Gastroesophageal sphincter (tissue), 4 donors: ENCODE measurements around the gene TNFSF15. TPM values are rescaled to one million over a fixed set of nuclear protein-coding genes. Genes with fewer than 3 reads are reported as not detected.

ENCODE experiments used
- ATAC-seq: fragments of 150-250 bp; one replicate; pipeline ENCODE4 v1.9.1; 2016; ENCODE audit warnings: mild to moderate bottlenecking, moderate library complexity
- H3K27ac ChIP-seq, 4 donors: fragments of 200-600 bp; sonication (generic) in 3 of 4; 1 replicate in 3 of 4; 2 replicates in 1 of 4; pipeline ENCODE4 v1.5.1; 2016 to 2019
- H3K27me3 ChIP-seq: fragments of 200-600 bp; sonication (generic); one replicate; pipeline ENCODE4 v1.5.1; 2019
- H3K36me3 ChIP-seq, 2 donors: fragments of 200-600 bp; sonication (generic); one replicate each; pipeline ENCODE4 v1.5.1; 2019; ENCODE audit warnings: control low read depth in 1 of 2
- H3K4me1 ChIP-seq, 3 donors: fragments of 200-600 bp; sonication (generic); 1 replicate in 2 of 3; 2 replicates in 1 of 3; pipeline ENCODE4 v1.5.1; 2016 to 2019; ENCODE audit warnings: control low read depth in 2 of 3
- H3K4me3 ChIP-seq, 2 donors: fragments of 200-600 bp; sonication (generic); one replicate each; pipeline ENCODE4 v1.5.1; 2019; ENCODE audit warnings: mild to moderate bottlenecking in 1 of 2, moderate library complexity in 1 of 2
- H3K9me3 ChIP-seq, 3 donors: fragments of 200-600 bp; sonication (generic); one replicate each; pipeline ENCODE4 v1.5.1; 2017 to 2019; ENCODE audit warnings: control low read depth in 2 of 3
- EP300 ChIP-seq: sonication (generic); formaldehyde crosslinking; IDR thresholded peaks from one replicate; pipeline ENCODE4 v1.6.1; 2017; ENCODE audit warnings: antibody characterized with exemption, mild to moderate bottlenecking
- POLR2A ChIP-seq, 2 donors: fragments of 450-650 bp; IDR thresholded peaks; one replicate each; pipeline ENCODE4 v1.6.1; 2017; ENCODE audit warnings: antibody characterized with exemption in 2 of 2, mild to moderate bottlenecking in 2 of 2, moderate library complexity in 1 of 2
- POLR2AphosphoS5 ChIP-seq: sonication (generic); formaldehyde crosslinking; IDR thresholded peaks from one replicate; pipeline ENCODE4 v1.6.1; 2017; ENCODE audit warnings: antibody characterized with exemption
- WGBS, 2 donors: methylation state at CpG; one replicate each; pipeline ENCODE4 v1.1.5; 2018; ENCODE audit warnings: low coverage in 1 of 2; 5-methylcytosine and 5-hydroxymethylcytosine counted together
- total RNA-seq, 4 donors: library from RNA; depleted of rRNA; stranded (reverse); fragments of >200 nt; gene quantifications; one replicate each; pipeline ENCODE4 v1.1.0, GENCODE V29; 2016
- TF ChIP-seq, protein P1 (sequence below), 4 experiments: fragments of 200-600 bp in 2 of 4; fragments of 450-650 bp in 2 of 4; sonication (generic) in 1 of 4; IDR thresholded peaks; one replicate each; pipeline ENCODE4 v1.5.1; 2017 to 2019; ENCODE audit warnings: antibody characterized with exemption in 4 of 4, mild to moderate bottlenecking in 2 of 4, moderate library complexity in 2 of 4

TNFSF15 gene
- total RNA-seq, 4 donors from 2014 or later, result 0.13 to 0.27 (median 0.19) TPM

DNA sequence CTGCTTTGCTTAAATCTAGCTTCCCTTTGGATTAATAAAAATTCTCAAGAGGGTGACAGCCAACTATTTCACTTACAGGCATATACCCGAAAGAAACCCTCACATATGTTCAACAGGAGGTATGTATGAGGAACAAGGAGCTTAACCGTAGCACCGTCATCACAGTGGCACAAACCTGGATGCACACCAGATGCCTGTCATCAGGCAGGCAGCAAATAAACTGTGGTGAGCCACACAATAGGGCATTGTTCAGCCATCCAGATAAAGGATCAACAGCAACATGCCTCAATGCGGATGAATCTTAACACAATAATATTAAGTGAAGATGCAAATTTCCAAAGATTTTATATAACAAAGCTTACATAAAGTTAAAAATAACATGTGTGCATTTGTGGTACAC lies 5.5 kb upstream of the TNFSF15 start:
- 88 to 93% methylated on average over 3 to 4 of the region's 4 CpGs for WGBS, 2 donors
- H3K27ac ChIP-seq, result no peak overlapping the region

GRCh38 chr9:114810614-114811013 lies 4.8 kb upstream of the TNFSF15 start:
- Histone ChIP-seq H3K36me3 (no peaks in the 10 kb centered on the region), H3K27me3 (no peaks in the 10 kb centered on the region), H3K4me1 (peaks cover 0 to 13% (median 0%) of the 10 kb centered on the region in 3 donors), H3K9me3 (no peaks in the 10 kb centered on the region), H3K4me3 (no peak overlapping the region), H3K27ac (no peak overlapping the region)
- TF ChIP-seq, protein P1, sequence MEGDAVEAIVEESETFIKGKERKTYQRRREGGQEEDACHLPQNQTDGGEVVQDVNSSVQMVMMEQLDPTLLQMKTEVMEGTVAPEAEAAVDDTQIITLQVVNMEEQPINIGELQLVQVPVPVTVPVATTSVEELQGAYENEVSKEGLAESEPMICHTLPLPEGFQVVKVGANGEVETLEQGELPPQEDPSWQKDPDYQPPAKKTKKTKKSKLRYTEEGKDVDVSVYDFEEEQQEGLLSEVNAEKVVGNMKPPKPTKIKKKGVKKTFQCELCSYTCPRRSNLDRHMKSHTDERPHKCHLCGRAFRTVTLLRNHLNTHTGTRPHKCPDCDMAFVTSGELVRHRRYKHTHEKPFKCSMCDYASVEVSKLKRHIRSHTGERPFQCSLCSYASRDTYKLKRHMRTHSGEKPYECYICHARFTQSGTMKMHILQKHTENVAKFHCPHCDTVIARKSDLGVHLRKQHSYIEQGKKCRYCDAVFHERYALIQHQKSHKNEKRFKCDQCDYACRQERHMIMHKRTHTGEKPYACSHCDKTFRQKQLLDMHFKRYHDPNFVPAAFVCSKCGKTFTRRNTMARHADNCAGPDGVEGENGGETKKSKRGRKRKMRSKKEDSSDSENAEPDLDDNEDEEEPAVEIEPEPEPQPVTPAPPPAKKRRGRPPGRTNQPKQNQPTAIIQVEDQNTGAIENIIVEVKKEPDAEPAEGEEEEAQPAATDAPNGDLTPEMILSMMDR (IDR thresholded peaks at IDR 0.05), result no peak
- TF ChIP-seq POLR2AphosphoS5 (no peak), EP300 (no peak), POLR2A (IDR thresholded peaks at IDR 0.05) (no peak)
- no peak for ATAC-seq
- WGBS, 2 donors, result 88 to 96% methylated on average over 3 of the region's 3 CpGs

More for the DNA sequence above, 5.5 kb upstream of the TNFSF15 start:
- H3K4me1 ChIP-seq, result peaks cover 0 to 6% (median 0%) of the 10 kb centered on the region in 3 donors
- ATAC-seq, result no peak
- no peaks in the 10 kb centered on the region for H3K27me3 ChIP-seq
- no peak for TF ChIP-seq POLR2A (IDR thresholded peaks at IDR 0.05)
- TF ChIP-seq POLR2AphosphoS5, result no peak
- TF ChIP-seq, protein P1 (IDR thresholded peaks at IDR 0.05), result no peak
- no peak for TF ChIP-seq EP300
- H3K9me3 ChIP-seq, result no peaks in the 10 kb centered on the region
- no peaks in the 10 kb centered on the region for H3K36me3 ChIP-seq
- H3K4me3 ChIP-seq, result no peak overlapping the region

- Histone ChIP-seq H3K36me3 (no peaks in the 10 kb centered on the region), H3K9me3 (no peaks in the 10 kb centered on the region), H3K27ac (no peak overlapping the region), H3K4me3 (peak overlapping the region in 1 of 2 donors; percentile 22), H3K4me1 (peaks cover 0 to 17% (median 0%) of the 10 kb centered on the region in 3 donors), H3K27me3 (no peaks in the 10 kb centered on the region)
- TF ChIP-seq EP300, result no peak
- TF ChIP-seq, protein P1 (IDR thresholded peaks at IDR 0.05), result no peak
- no peak for ATAC-seq
- 0 to 25% methylated on average over 1 of the region's 2 CpGs for WGBS, 2 donors
Observed at GRCh38 chr9:114806526-114806900, 674 bp upstream of the TNFSF15 start.

- TF ChIP-seq, protein P1 (IDR thresholded peaks at IDR 0.05), result no peak
- no peak for TF ChIP-seq POLR2AphosphoS5
- TF ChIP-seq EP300, result no peak
Observed at GRCh38 chr9:114804505-114804904, 1.3 kb downstream of the TNFSF15 start.

GRCh38 chr9:114803479-114804265 lies 2.2 kb downstream of the TNFSF15 start:
- no peak for ATAC-seq
- H3K27ac ChIP-seq, result no peak overlapping the region

More at GRCh38 chr9:114804505-114804904, 1.3 kb downstream of the TNFSF15 start:
- Histone ChIP-seq H3K9me3 (no peaks in the 10 kb centered on the region), H3K27me3 (no peaks in the 10 kb centered on the region), H3K36me3 (no peaks in the 10 kb centered on the region), H3K4me1 (peaks cover 0 to 17% (median 0%) of the 10 kb centered on the region in 3 donors), H3K27ac (no peak overlapping the region), H3K4me3 (no peak overlapping the region)
- WGBS, 2 donors, result 61 to 75% methylated on average over 2 of the region's 5 CpGs
- ATAC-seq, result no peak

More at GRCh38 chr9:114803479-114804265, 2.2 kb downstream of the TNFSF15 start:
- Histone ChIP-seq H3K4me1 (peaks cover 0 to 17% (median 0%) of the 10 kb centered on the region in 3 donors), H3K4me3 (no peak overlapping the region), H3K9me3 (no peaks in the 10 kb centered on the region), H3K27me3 (no peaks in the 10 kb centered on the region), H3K36me3 (no peaks in the 10 kb centered on the region)
- 55 to 83% methylated on average over 1 of the region's 1 CpG for WGBS, 2 donors
- TF ChIP-seq POLR2A (IDR thresholded peaks at IDR 0.05) (no peak), EP300 (no peak), POLR2AphosphoS5 (no peak)
- TF ChIP-seq, protein P1 (IDR thresholded peaks at IDR 0.05), result no peak
